ENCODE data around the gene C6orf47. TPM values are rescaled to one million over a fixed set of nuclear protein-coding genes. Genes with fewer than 3 reads are reported as not detected.
A peak's percentile ranks its signal among the peaks of the same experiment; 100 is the strongest.

Gene C6orf47
- total RNA-seq, 1 experiment from 2014 or later: 17.8 TPM

DNA sequence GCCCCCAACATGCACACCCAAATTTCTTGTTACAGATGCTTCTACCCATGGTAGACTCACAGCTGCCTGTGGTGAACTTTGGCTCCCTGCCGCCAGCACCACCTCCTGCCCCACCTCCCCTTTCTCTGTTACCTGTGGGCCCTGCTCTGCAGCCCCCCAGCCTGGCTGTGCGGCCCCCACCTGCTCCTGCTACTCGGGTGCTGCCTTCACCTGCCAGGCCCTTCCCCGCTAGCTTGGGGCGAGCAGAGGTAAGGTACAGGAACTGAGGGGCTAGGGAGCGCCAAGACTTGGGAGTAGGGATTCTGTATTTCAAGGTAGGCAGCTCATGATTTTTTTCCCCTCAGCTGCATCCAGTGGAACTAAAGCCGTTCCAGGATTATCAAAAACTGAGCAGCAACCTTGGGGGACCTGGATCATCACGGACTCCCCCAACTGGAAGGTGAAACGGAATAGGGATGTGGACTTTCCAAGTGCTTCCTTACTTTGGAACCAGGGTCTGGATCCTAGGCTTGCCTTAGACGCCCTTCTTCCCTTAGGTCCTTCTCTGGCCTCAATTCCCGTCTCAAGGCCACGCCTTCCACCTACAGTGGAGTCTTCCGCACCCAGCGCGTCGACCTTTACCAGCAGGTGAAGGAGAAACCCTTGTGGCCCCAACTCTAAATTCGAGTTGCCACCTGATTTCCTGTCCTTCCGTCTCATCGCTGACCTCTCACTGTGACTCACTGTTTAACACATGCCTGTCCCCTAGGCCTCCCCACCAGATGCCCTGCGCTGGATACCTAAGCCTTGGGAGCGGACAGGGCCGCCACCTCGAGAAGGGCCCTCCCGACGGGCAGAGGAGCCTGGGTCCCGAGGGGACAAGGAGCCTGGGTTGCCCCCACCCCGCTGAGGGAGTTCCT, 23.6 kb downstream of the C6orf47 start:
- H2AFZ ChIP-seq: no peak overlapping the region
- peaks cover 19% of the 10 kb centered on the region; the same call in 1 of the 2 replicates for H3K36me3 ChIP-seq (ENCODE audit: low read depth)
- POLR2A ChIA-PET (ENCODE audit: unreplicated experiment): interaction anchor here (0.6 kb wide), 1 partner anchor 228 kb away, joined by 4 read pairs; no protein-coding TSS in a partner anchor
- H3K4me1 ChIP-seq (replicated peaks; ENCODE audit: insufficient read depth): no peaks in the 10 kb centered on the region
- H3K27me3 ChIP-seq (ENCODE audit: insufficient read depth, low read depth): no peaks in the 10 kb centered on the region
- TF ChIP-seq EZH2 (IDR thresholded peaks at IDR 0.05; ENCODE audit: low read depth): no peak
- TF ChIP-seq, protein P1, sequence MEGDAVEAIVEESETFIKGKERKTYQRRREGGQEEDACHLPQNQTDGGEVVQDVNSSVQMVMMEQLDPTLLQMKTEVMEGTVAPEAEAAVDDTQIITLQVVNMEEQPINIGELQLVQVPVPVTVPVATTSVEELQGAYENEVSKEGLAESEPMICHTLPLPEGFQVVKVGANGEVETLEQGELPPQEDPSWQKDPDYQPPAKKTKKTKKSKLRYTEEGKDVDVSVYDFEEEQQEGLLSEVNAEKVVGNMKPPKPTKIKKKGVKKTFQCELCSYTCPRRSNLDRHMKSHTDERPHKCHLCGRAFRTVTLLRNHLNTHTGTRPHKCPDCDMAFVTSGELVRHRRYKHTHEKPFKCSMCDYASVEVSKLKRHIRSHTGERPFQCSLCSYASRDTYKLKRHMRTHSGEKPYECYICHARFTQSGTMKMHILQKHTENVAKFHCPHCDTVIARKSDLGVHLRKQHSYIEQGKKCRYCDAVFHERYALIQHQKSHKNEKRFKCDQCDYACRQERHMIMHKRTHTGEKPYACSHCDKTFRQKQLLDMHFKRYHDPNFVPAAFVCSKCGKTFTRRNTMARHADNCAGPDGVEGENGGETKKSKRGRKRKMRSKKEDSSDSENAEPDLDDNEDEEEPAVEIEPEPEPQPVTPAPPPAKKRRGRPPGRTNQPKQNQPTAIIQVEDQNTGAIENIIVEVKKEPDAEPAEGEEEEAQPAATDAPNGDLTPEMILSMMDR (conservative IDR thresholded peaks at IDR 0.05): no peak
- no peak overlapping the region for H3K4me3 ChIP-seq
- BruUV-seq (replicated peaks): TSS peak; percentile 16
- DNase-seq: no peak
- intact Hi-C loops (cut with micrococcal nuclease; ENCODE audit: unreplicated experiment): no loop called here
- H4K20me1 ChIP-seq (ENCODE audit: insufficient read depth): 0 out of 2 replicates have a peak, but pooled peaks cover 17% of the 10 kb centered on the region
- H3K9me2 ChIP-seq (ENCODE audit: insufficient read depth): no peaks in the 10 kb centered on the region
- H3K9me3 ChIP-seq (ENCODE audit: insufficient read depth, low read depth): no peaks in the 10 kb centered on the region
- H3K79me2 ChIP-seq (ENCODE audit: low read depth): no peaks in the 10 kb centered on the region
- CTCF ChIA-PET: no interaction called here
- no peak overlapping the region for H3K27ac ChIP-seq
- peaks cover 73% of the 10 kb centered on the region for H3F3A ChIP-seq (ENCODE audit: insufficient read depth, low read depth)
- H3K4me2 ChIP-seq: no peak overlapping the region

DNA sequence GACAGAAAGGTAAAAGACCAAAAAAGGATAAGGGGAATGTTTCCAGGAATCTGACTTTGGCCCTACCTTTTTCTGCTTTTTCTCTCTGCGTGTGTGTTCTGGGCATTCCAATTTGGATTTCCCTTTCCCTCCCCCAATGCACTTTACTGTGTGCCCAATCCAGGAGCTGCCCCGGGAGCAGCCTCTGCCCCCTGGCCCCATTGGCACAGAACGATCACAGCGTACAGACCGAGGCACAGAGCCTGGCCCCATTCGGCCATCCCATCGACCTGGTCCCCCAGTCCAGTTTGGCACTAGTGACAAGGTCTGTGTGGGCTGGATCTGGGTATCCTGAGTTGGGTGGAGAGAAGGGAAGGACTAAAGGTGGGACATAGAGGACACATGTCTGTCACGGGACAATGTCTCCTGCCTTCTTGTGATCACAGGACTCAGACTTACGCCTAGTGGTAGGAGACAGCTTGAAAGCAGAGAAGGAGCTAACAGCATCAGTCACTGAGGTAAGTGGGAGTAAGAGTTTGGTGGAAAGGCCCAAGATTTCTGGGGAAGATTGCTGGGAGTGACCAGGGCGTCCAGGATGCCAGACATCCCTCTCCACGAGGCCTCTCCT, 25.5 kb downstream of the C6orf47 start:
- H3F3A ChIP-seq (ENCODE audit: insufficient read depth, low read depth): peaks cover 70% of the 10 kb centered on the region
- no peaks in the 10 kb centered on the region for H3K9me3 ChIP-seq (ENCODE audit: insufficient read depth, low read depth)
- no peak overlapping the region for H3K4me2 ChIP-seq
- no peak overlapping the region for H3K4me3 ChIP-seq
- 0 out of 2 replicates have a peak, but pooled peaks cover 17% of the 10 kb centered on the region for H4K20me1 ChIP-seq (ENCODE audit: insufficient read depth)
- H3K4me1 ChIP-seq (replicated peaks; ENCODE audit: insufficient read depth): no peaks in the 10 kb centered on the region
- no peaks in the 10 kb centered on the region for H3K27me3 ChIP-seq (ENCODE audit: insufficient read depth, low read depth)
- DNase-seq: no peak
- H3K36me3 ChIP-seq (ENCODE audit: low read depth): peaks cover 16% of the 10 kb centered on the region; the same call in 1 of the 2 replicates
- no peak for TF ChIP-seq EZH2 (IDR thresholded peaks at IDR 0.05; ENCODE audit: low read depth)
- TF ChIP-seq, protein P1 (conservative IDR thresholded peaks at IDR 0.05): no peak
- no peaks in the 10 kb centered on the region for H3K79me2 ChIP-seq (ENCODE audit: low read depth)
- no peak overlapping the region for H3K27ac ChIP-seq
- CTCF ChIA-PET: interaction anchor here (0.6 kb wide), 1 partner anchor 28 kb away, joined by 6 read pairs; no protein-coding TSS in a partner anchor
- intact Hi-C loops (cut with micrococcal nuclease; ENCODE audit: unreplicated experiment): no loop called here
- H3K9me2 ChIP-seq (ENCODE audit: insufficient read depth): no peaks in the 10 kb centered on the region
- BruUV-seq (replicated peaks): no TSS peak
- POLR2A ChIA-PET (ENCODE audit: unreplicated experiment): interaction anchor here (0.5 kb wide), 1 partner anchor 14 kb away, joined by 3 read pairs; no protein-coding TSS in a partner anchor
- H2AFZ ChIP-seq: no peak overlapping the region

DNA sequence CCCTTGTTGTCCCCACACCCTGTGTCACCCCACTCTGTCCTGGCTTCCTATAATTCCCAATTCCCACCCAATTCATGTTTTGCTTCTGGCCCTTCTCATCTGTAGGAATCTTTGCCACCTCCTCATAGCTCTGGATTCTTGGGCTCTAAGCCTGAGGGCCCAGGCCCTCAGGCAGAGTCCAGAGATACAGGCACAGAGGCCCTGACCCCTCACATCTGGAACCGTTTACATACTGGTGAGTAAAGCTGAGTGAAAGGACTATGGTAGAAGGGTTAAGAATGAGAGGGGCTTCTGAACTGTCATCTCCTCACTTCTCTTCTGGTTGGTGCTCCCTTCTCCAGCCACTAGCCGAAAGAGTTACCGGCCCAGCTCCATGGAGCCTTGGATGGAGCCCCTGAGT, 26.4 kb downstream of the C6orf47 start:
- Histone ChIP-seq H2AFZ (no peak overlapping the region), H3K4me1 (replicated peaks; ENCODE audit: insufficient read depth) (no peaks in the 10 kb centered on the region), H3K4me3 (no peak overlapping the region), H3K27me3 (ENCODE audit: insufficient read depth, low read depth) (no peaks in the 10 kb centered on the region), H3K79me2 (ENCODE audit: low read depth) (no peaks in the 10 kb centered on the region), H3K27ac (no peak overlapping the region), H3K9me2 (ENCODE audit: insufficient read depth) (no peaks in the 10 kb centered on the region), H3F3A (ENCODE audit: insufficient read depth, low read depth) (peaks cover 67% of the 10 kb centered on the region), H3K9me3 (ENCODE audit: insufficient read depth, low read depth) (no peaks in the 10 kb centered on the region), H3K36me3 (ENCODE audit: low read depth) (peaks cover 12% of the 10 kb centered on the region; the same call in 1 of the 2 replicates), H3K4me2 (no peak overlapping the region), H4K20me1 (ENCODE audit: insufficient read depth) (0 out of 2 replicates have a peak, but pooled peaks cover 11% of the 10 kb centered on the region)
- BruUV-seq (replicated peaks): no TSS peak
- ChIA-PET POLR2A (ENCODE audit: unreplicated experiment) (no interaction called here), CTCF (no interaction called here)
- no peak for TF ChIP-seq EZH2 (IDR thresholded peaks at IDR 0.05; ENCODE audit: low read depth)
- TF ChIP-seq, protein P1 (conservative IDR thresholded peaks at IDR 0.05): no peak
- intact Hi-C loops (cut with micrococcal nuclease; ENCODE audit: unreplicated experiment): no loop called here
- no peak for DNase-seq
